K562 treated with DMSO at 1 percent for 24 hours (cell line): ENCODE results near the gene HLA-G. TPM values are rescaled to one million over a fixed set of nuclear protein-coding genes. Genes with fewer than 3 reads are reported as not detected.

Source experiments
- total RNA-seq: library from RNA; unstranded; fragments of 300-600 nt; gene quantifications from 2 replicates; pipeline ENCODE4 v1.2.3, GENCODE V29; 2022; ENCODE audit warnings: low read depth; ENCODE audit not compliant: insufficient read depth

HLA-G gene
- total RNA-seq, result not detected in 2 replicates

DNA sequence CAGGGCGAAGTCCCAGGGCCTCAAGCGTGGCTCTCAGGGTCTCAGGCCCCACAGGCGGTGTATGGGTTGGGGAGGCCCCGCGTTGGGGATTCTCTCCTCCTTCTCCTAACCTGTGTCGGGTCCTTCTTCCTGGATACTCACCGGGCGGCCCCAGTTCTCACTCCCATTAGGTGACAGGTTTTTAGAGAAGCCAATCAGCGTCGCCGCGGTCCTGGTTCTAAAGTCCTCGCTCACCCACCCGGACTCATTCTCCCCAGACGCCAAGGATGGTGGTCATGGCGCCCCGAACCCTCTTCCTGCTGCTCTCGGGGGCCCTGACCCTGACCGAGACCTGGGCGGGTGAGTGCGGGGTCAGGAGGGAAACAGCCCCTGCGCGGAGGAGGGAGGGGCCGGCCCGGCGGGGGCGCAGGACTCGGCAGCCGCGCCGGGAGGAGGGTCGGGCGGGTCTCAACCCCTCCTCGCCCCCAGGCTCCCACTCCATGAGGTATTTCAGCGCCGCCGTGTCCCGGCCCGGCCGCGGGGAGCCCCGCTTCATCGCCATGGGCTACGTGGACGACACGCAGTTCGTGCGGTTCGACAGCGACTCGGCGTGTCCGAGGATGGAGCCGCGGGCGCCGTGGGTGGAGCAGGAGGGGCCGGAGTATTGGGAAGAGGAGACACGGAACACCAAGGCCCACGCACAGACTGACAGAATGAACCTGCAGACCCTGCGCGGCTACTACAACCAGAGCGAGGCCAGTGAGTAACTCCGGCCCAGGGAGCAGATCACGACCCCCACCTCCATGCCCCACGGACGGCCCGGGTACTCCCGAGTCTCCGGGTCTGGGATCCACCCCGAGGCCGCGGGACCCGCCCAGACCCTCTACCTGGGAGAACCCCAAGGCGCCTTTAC, at the start of gene HLA-G:
HLA-G (plus strand) TSS at position 247 of the 892 bp plus-strand sequence; CDS start at position 267, 20 bp downstream.

Other genes starting within 250 kb of the HLA-G start
- gene OR2H2, start 242.7 kb upstream of the HLA-G start, total RNA-seq, result not detected in 2 replicates
- 9.9 and 10.5 TPM in 2 replicates for gene GABBR1, start 194.6 kb upstream of the HLA-G start, total RNA-seq
- gene MOG, start 170.7 kb upstream of the HLA-G start, total RNA-seq, result not detected in 2 replicates
- gene ZFP57, start 146.7 kb upstream of the HLA-G start, total RNA-seq, result 0.19 TPM in 1 of 2 replicates, not detected in the other
- gene HLA-F, start 104.4 kb upstream of the HLA-G start, total RNA-seq, result not detected in 2 replicates
- 0.29 TPM in 1 of 2 replicates, not detected in the other for gene HLA-A, start 114.7 kb downstream of the HLA-G start, total RNA-seq
- gene POLR1H, start 233.4 kb downstream of the HLA-G start, total RNA-seq, result 75.5 and 77.3 TPM in 2 replicates
- 52.1 and 57.9 TPM in 2 replicates for gene PPP1R11, start 239.4 kb downstream of the HLA-G start, total RNA-seq
- gene RNF39, start 247.9 kb downstream of the HLA-G start, total RNA-seq, result 4.1 TPM in 2 replicates